Measurements from ENCODE around the gene ZYX. TPM values are rescaled to one million over a fixed set of nuclear protein-coding genes. Genes with fewer than 3 reads are reported as not detected.
"Not testable (repeated sequence)": the region's sequence is repeated elsewhere in the genome, so short reads cannot be mapped to it uniquely, and the experiment has no call there.

Gene ZYX
- polyA plus RNA-seq, 1 experiment = 32.6 TPM

GRCh38 chr7:143390104-143390772 lies 9.1 kb downstream of the ZYX start:
- H3K27ac ChIP-seq (ENCODE audit: low read depth, low read length) = peak overlapping the region; percentile 52
- H3K27me3 ChIP-seq (ENCODE audit: control insufficient read depth, insufficient read depth, low read length) = no peaks in the 10 kb centered on the region
- DNase-seq (ENCODE audit: low read depth, low spot score) = no peak
- POLR2A ChIA-PET = interaction anchor here (1.2 to 5.3 kb wide), 3 partner anchors 8 to 102 kb away, joined by 4 to 83 read pairs (median 4); partner anchors contain the start of genes CASP2 and ZYX
- TF ChIP-seq, protein P1, sequence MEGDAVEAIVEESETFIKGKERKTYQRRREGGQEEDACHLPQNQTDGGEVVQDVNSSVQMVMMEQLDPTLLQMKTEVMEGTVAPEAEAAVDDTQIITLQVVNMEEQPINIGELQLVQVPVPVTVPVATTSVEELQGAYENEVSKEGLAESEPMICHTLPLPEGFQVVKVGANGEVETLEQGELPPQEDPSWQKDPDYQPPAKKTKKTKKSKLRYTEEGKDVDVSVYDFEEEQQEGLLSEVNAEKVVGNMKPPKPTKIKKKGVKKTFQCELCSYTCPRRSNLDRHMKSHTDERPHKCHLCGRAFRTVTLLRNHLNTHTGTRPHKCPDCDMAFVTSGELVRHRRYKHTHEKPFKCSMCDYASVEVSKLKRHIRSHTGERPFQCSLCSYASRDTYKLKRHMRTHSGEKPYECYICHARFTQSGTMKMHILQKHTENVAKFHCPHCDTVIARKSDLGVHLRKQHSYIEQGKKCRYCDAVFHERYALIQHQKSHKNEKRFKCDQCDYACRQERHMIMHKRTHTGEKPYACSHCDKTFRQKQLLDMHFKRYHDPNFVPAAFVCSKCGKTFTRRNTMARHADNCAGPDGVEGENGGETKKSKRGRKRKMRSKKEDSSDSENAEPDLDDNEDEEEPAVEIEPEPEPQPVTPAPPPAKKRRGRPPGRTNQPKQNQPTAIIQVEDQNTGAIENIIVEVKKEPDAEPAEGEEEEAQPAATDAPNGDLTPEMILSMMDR (IDR thresholded peaks at IDR 0.05; ENCODE audit: low read depth, low read length) = no peak
- CTCF ChIA-PET = interaction anchor here (1.0 kb wide), 1 partner anchor 26 kb away, joined by 6 read pairs; no protein-coding TSS in a partner anchor
- no peaks in the 10 kb centered on the region; the same call in 1 of the 2 replicates for H3K9me3 ChIP-seq (ENCODE audit: control insufficient read depth, insufficient read depth, low read length)
- H3K4me3 ChIP-seq (ENCODE audit: low read depth, low read length) = no peak overlapping the region

DNA sequence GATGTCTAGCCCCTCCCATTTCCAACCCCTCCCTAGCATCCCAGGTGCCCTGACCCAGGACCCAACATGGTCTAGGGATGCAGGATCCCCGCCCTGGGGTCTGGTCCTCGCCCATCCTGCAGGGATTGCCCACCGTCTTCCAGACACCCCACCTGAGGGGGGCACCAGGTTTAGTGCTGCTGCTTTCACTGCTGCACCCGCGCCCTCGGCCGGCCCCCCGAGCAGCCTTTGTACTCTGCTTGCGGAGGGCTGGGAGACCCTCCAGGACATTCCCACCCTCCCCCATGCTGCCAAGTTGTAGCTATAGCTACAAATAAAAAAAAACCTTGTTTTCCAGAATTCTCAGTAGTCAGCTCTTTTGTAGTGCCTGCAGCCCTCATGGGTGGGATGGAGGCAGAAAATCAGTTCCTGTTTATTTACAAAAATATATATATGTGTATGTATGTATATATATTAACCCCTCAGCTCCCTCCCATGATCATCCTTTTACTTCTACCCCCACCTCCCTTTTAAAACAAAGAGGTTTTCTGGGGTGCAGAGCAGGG lies 9.7 kb downstream of the ZYX start:
- DNase-seq (ENCODE audit: low read depth, low spot score) = no peak
- no peaks in the 10 kb centered on the region; the same call in 1 of the 2 replicates for H3K9me3 ChIP-seq (ENCODE audit: control insufficient read depth, insufficient read depth, low read length)
- POLR2A ChIA-PET = interaction anchor here (1.0 to 5.3 kb wide), 3 partner anchors 9 to 90 kb away, joined by 3 to 83 read pairs (median 4); partner anchors contain the start of gene ZYX
- no peaks in the 10 kb centered on the region for H3K27me3 ChIP-seq (ENCODE audit: control insufficient read depth, insufficient read depth, low read length)
- TF ChIP-seq, protein P1 (IDR thresholded peaks at IDR 0.05; ENCODE audit: low read depth, low read length) = no peak
- CTCF ChIA-PET = interaction anchor here (1.0 to 1.5 kb wide), 2 partner anchors 14 to 26 kb away, joined by 4 to 6 read pairs; no protein-coding TSS in a partner anchor
- peak overlapping the region; percentile 86 for H3K27ac ChIP-seq (ENCODE audit: low read depth, low read length)
- H3K4me3 ChIP-seq (ENCODE audit: low read depth, low read length) = no peak overlapping the region

- CTCF ChIA-PET = interaction anchor here (0.7 to 4.4 kb wide), 6 partner anchors 10 to 151 kb away, joined by 3 to 14 read pairs (median 4); no protein-coding TSS in a partner anchor
- no peak overlapping the region for H3K4me3 ChIP-seq (ENCODE audit: low read depth, low read length)
- POLR2A ChIA-PET = interaction anchor here (0.6 to 5.5 kb wide), 9 partner anchors 10 to 151 kb away, joined by 3 to 83 read pairs (median 4); partner anchors contain the start of genes CASP2 and ZYX
- peak; percentile 63 for DNase-seq (ENCODE audit: low read depth, low spot score)
- no peaks in the 10 kb centered on the region; the same call in 1 of the 2 replicates for H3K9me3 ChIP-seq (ENCODE audit: control insufficient read depth, insufficient read depth, low read length)
- TF ChIP-seq, protein P1 (IDR thresholded peaks at IDR 0.05; ENCODE audit: low read depth, low read length) = no peak
- H3K27ac ChIP-seq (ENCODE audit: low read depth, low read length) = peak overlapping the region; percentile 86
- no peaks in the 10 kb centered on the region for H3K27me3 ChIP-seq (ENCODE audit: control insufficient read depth, insufficient read depth, low read length)
Measured at GRCh38 chr7:143391462-143392404, 10.6 kb downstream of the ZYX start.

DNA sequence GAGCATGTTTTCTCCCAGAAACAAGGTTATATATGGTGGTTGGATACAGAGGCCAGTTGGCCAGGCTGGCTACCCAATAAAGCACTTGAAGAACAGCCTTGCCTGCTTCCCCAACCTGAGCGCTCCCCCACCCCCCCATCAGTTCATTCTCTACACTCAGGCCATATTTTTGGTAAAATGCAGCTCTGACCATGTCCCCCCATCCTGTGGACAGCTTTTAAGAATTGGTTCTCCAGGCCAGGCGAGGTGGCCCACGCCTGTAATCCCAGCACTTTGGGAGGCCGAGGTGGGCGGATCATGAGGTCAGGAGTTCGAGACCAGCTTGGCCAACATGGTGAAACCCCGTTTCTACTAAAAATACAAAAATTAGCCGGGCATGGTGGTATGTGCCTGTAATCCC lies 11.3 kb downstream of the ZYX start:
- not testable (repeated sequence) for DNase-seq (ENCODE audit: low read depth, low spot score); H3K27me3 ChIP-seq (ENCODE audit: control insufficient read depth, insufficient read depth, low read length); H3K27ac ChIP-seq (ENCODE audit: low read depth, low read length); H3K9me3 ChIP-seq (ENCODE audit: control insufficient read depth, insufficient read depth, low read length); H3K4me3 ChIP-seq (ENCODE audit: low read depth, low read length)
- CTCF ChIA-PET = interaction anchor here (0.7 to 4.4 kb wide), 6 partner anchors 10 to 152 kb away, joined by 3 to 14 read pairs (median 4); no protein-coding TSS in a partner anchor
- POLR2A ChIA-PET = interaction anchor here (0.6 to 5.5 kb wide), 8 partner anchors 10 to 152 kb away, joined by 3 to 83 read pairs (median 4); partner anchors contain the start of genes CASP2 and ZYX

GRCh38 chr7:143392875-143393266 lies 11.7 kb downstream of the ZYX start:
- peak overlapping the region; percentile 31 for H3K27ac ChIP-seq (ENCODE audit: low read depth, low read length)
- DNase-seq (ENCODE audit: low read depth, low spot score) = no peak
- CTCF ChIA-PET = interaction anchor here (0.8 to 4.4 kb wide), 4 partner anchors 11 to 48 kb away, joined by 3 to 14 read pairs (median 6); no protein-coding TSS in a partner anchor
- POLR2A ChIA-PET = interaction anchor here (0.7 to 5.5 kb wide), 8 partner anchors 11 to 152 kb away, joined by 3 to 83 read pairs (median 4); partner anchors contain the start of genes CASP2 and ZYX
- TF ChIP-seq, protein P1 (IDR thresholded peaks at IDR 0.05; ENCODE audit: low read depth, low read length) = no peak
- H3K27me3 ChIP-seq (ENCODE audit: control insufficient read depth, insufficient read depth, low read length) = peaks cover 3% of the 10 kb centered on the region
- H3K4me3 ChIP-seq (ENCODE audit: low read depth, low read length) = no peak overlapping the region
- H3K9me3 ChIP-seq (ENCODE audit: control insufficient read depth, insufficient read depth, low read length) = no peaks in the 10 kb centered on the region; the same call in 1 of the 2 replicates
